Epithelial cell of prostate (primary cell): ENCODE results near the gene SLC24A3.

Experiments
- DNase-seq: peaks from one replicate; pipeline ENCODE4 v3.0.0-alpha.2; 2011; ENCODE audit warnings: low read depth, low spot score
- H3K27ac ChIP-seq: fragments of 450-650 bp; 2 replicates; pipeline ENCODE4 v1.5.1; 2017; ENCODE audit warnings: mild to moderate bottlenecking

SLC24A3 gene

DNA sequence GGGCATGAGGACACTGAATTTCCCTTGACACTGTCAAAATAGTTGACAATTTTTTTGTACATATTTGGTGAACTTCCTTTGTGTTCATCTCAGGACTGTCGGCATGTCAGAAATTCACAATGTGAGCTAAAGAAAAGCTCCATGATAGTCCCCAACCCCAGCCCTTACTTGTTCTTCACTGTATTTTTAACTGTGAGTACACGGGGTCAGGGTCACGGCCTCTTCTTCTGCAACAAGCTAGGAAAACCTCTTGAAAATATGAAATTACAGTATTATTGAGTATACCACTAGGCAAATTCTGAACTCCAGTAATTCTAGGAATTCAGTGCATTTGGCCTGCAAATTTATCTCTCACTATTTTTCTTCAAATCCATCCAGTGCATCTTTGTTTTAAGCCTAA is 199.4 kb downstream of the SLC24A3 start:
- H3K27ac ChIP-seq = no peak overlapping the region

DNA sequence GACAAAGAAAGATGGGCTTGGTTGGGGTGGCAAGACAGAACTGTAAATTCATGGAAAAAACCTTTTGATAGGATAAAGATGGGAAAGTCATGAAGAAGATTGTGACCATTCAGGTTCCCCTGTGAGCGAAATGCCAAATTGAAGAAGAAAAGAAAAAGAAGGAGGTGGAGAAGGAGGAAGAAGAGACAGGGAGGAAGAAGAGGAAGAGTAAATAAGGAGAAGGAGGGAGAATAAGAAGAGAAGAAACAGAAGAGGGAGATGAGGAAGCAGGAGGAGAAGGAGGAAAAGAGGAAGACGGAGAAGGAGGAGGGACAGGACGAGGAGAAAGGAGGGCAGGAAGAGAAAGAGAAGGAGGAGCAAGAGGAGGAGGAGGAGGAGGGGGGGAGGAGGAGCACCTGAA is 199.8 kb downstream of the SLC24A3 start:
- DNase-seq = no peak
- H3K27ac ChIP-seq = no peak overlapping the region

More for the DNA sequence above, 199.4 kb downstream of the SLC24A3 start:
- DNase-seq = no peak

DNA sequence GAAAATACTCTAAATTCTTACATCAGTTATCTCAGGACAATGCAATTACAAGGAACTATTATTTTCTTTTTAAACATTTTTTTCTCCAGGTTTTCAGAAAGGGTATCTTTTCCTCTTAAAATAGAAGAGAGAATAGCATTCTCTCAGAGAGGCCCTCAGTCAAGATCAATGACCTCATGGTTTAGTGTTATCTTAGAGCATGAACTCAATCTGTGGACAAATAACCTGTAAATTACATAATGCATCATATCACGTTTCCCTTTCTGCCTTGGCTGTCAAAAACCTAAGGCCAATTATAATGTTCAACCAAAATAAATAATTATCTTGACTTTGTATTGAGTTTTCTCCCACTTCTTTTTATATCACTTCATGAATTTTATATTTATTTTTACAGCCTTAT is 202.2 kb downstream of the SLC24A3 start:
- DNase-seq = no peak
- no peak overlapping the region for H3K27ac ChIP-seq

DNA sequence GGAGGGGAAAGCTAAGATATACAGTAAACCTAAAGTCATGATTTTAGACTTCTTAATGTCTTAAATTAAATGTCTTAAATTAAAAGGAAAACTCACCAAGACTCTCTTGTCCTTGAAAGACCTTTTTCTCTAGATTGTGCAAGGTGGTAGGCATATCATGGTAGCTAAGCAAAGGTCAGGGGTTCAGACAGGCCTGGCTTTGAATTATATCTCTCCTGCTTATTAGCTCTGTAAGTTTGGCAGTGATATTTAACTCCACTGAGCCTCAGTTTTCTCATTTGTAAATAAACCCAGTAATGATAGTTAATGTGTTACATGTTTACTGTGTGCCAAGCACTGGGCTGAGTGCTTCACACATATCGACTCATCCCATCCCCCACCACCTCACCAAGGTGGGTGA is 203.3 kb downstream of the SLC24A3 start:
- no peak for DNase-seq
- no peak overlapping the region for H3K27ac ChIP-seq

DNA sequence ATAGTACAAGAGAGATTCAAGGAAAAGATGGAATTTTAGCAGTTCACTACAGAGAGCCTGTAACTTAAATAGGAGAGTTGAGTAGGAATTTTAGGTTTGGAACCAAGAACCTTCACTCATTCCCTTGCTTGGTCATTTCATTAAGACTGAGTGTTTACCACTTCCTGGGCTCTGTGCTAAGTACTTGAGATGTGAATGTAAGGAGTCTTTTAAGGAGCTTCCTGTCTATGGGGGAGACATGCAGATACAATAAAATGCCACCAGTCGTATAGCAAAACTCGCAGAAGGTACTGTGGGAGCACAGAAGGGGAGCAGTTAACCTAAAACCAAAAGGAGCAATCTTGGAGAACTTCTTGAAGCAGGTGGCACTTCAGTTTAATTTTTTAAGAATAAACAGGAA is 204.2 kb downstream of the SLC24A3 start:
- DNase-seq = no peak
- no peak overlapping the region for H3K27ac ChIP-seq

DNA sequence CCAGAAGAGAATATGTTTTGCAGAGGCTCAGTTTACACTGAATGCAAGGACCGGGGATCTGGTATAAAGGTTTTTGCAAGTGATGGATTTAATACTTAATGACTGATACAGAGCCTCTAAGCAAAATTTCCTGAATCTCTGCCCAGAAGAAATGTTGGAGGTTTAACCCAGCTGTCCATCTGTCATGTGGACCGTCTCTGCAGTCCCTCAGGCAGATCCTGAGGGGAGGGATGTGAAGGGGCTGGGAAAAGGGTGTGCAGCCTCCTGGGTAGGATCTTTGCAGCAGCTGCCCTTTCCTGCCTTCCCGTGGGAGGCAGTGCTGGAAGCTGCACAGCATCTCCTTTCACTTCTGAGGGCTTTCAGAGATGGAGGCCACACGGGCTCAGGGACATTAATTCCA is 207.0 kb downstream of the SLC24A3 start:
- no peak overlapping the region for H3K27ac ChIP-seq
- no peak for DNase-seq

DNA sequence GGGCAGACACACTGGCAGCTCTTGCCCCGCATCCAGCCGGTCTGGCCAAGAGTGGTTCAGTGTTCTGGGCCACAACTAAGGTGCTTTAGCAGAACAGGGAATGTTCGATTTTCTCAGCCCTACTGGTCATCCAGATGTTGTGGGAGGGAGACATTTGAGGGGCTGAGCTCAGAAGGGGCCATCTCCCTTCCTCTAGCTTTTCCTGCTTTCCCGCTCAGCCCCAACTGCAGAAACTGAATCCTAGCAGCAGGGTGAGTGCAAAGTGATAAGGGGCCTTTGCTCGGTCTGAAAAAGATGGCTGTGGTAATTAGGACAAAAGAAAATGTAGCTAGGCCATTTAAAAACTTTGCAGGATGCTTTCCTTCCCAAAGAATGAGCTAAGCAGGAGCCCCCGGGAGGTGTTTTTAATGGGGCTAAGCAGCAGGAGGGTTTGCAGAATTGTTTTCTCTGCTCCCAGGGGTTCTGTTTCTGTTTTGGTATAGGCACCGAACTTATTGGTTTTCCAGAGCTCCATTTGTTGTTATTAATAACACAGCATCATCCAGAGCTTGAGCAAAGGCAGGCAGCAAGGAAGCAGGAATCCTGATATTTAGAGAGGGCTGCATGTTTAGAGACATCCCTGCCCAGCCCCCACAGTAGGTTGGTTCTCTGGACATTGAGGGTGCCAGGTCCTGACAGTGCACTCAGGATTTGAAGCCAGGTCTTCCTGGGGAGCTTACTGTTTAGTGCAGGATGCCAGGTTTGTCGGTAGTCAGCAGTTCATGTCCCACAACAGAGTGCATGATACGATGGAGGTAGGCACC is 210.9 kb downstream of the SLC24A3 start:
- no peak for DNase-seq
- no peak overlapping the region for H3K27ac ChIP-seq

DNA sequence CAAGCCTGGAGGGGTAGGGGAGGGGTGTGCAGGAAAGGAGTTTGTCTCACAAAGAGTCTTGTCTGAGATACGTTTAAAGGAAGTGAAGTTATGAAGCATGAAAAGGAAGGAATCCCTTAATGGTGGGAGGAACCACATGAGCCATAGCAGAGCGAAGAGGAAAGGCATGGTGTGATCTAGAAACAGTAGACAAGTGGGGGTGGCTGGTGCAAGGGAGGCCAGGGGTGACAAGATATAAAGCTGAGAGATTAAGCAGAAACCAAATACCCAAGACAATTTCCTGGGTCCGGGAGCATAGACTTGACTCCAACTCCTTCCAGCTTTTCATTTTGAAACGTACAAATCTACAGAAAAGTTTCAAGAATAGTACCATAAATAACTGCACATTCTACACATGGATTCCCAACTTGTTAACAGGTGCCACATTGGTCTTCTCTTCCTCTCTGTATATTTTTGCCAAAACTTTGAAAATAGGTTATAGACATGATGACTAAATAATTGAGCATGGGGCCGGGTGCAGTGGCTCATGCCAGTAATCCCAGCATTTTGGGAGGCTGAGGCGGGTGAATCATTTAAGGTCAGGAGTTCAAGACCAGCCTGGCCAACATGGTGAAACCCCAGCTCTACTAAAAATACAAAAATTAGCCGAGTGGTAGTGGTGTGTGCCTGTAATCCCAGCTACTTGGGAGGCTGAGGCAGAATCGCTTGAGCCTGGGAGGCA is 211.6 kb downstream of the SLC24A3 start:
- H3K27ac ChIP-seq = no peak overlapping the region
- no peak for DNase-seq

DNA sequence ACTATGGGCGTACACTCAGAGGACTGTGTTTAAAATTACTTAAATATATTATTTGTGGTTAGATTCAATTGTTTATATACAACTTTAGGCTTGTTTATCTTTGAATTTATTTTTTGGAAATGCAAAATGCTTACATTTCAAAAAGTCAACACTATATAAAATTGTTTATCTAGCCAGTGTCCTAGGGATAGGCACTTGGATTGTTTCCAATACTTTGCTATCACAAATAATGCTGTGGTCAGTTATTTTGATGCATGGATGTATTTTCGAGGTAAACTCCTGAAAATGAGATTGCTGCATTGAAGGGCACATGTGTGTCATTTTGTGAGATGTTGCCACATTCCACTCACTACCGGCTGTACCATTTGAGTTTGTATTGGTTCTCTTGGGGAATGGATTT is 213.9 kb downstream of the SLC24A3 start:
- H3K27ac ChIP-seq = no peak overlapping the region
- DNase-seq = no peak

DNA sequence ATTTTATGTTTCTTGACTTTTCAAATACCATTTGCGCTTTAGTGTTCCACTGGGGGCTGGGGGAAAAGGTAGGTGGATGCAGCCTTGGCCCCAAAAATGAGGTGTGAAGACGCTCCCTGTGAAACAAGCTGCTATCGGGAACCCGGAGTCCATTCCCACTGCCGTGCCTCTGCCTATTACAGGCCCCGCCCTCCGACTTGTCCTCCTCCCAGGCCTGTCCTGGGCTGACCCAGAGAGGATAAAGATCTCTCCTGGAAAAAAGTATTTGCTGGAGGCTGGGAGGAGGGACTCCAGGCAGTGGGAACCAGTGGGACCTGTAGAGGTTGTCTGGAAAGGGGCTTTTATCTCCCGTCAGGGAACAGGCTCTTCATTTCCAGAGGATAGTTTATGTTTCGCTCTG is 215.0 kb downstream of the SLC24A3 start:
- no peak overlapping the region for H3K27ac ChIP-seq
- DNase-seq = no peak

DNA sequence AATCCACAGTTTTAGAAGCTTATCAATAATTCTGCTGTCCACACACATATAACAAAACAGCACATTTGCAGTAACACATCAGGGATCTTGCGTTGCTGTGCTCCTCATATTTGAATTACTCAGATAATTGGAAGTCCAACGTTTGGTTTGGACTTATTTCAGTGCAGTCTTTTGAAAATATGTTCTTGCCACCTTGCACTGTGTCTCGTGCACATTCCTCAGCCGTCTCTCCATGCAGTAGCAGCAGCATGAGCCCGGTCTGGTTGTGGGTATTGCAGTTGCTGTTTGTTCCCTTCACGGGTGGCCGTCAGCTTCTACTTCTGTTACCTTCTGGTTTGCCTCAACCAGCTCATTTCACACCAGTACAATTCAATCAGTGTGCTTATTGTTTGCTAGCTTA is 215.5 kb downstream of the SLC24A3 start:
- H3K27ac ChIP-seq = no peak overlapping the region

DNA sequence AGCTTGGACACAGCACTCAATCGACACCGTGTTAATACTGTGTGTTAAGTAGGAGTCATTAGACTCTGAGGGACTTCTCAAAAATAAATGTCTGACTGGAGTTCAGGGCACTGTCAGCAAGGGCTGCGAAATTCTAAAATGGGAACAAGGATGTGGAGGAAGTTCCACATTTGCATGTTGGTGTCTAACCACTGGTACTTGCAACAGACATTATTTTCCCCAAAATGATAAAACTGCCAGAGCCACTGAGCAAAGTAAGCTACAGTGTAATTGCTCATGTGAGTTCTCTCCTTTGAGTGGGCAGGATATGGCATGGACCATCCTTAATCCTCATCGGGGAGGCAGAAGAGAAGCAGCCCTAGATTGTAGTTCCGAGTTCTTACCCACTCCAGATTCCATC is 215.9 kb downstream of the SLC24A3 start:
- no peak overlapping the region for H3K27ac ChIP-seq
- DNase-seq = no peak

More for the DNA sequence above, 215.5 kb downstream of the SLC24A3 start:
- no peak for DNase-seq

DNA sequence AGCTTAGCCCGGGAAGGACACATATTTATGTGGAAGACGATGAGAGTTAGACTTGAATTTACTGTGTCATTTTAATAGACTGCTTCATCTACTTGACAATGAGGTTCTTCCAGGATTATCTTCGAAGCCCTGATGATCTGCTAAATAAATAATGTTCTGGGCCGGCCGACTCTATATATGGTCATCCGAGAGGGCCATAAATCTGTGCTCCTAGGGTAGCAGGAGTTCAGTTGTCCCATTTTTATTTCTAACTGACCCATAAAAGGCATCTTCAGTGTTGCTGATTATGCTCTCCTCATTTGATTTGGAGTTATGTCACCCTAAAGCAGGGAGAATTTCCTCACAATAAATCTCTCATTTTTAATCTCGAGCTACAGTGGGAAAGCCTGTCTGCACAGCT is 217.1 kb downstream of the SLC24A3 start:
- DNase-seq = no peak
- no peak overlapping the region for H3K27ac ChIP-seq

DNA sequence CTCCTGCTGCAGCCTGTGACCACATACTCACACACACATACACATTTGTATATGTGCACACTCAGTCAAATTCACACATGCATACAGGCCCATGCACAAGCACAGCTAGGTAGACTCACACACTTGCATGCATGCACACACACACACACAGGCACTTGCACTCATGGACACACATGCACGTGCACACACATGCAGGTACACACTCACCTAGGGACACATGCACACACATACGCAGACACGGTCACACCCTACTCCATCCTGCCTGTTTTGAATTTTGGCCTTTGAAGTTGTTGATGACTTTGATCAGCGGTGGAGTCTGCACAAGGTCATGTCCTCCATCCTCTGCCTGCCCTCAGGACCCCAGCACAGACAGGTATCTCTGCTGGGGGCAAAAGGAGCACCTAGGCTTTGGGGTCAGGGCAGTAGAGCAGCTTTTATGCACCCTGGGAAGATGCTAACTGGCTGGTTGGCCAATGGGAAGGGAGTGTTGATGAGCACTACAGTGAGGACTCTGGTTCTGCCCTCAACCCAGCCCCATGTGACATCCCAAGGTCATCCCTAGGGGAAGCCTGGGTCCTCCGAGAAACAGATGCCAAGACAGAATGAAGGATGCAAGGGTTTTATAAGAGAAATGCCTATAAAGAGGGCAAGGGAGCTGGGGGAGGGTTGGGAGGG is 218.3 kb downstream of the SLC24A3 start:
- H3K27ac ChIP-seq = no peak overlapping the region
- DNase-seq = no peak

DNA sequence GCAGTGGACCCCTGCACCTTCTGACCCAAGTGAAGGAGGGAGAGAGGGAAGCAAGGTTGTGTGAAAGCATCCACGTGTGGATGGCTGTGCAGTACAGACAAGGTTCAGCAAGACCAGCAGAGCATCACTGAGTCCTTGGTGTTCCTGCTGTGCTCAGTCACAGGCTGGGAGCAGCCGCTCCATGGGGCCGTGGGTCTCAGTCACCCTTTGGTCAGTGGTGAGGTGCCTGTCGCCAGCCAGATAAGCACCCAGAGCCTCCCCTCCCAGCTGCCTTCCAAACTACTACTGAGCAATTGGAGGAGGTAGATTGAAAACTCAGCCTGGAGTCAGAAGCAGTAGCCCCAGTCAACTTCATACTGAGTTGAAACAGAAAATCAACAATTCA is 218.9 kb downstream of the SLC24A3 start:
- no peak overlapping the region for H3K27ac ChIP-seq
- DNase-seq = no peak

DNA sequence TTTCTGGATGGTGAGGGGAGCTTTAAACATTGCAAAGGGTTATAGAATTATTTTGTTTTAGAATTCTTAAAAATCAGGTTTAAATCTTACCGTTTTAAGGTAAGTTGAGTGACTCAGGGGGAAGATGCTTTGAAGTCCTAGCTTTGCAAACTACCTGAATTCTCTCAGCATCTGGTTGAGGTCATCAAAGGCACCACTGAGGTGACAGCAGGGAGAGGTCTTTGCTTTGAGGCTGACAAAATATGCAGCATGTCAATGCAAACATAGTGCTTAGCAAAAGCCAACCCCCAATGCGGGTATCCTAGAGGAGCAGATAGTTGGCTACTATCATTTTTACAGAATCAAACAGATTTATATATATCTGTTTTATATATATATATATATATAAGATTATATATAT is 219.5 kb downstream of the SLC24A3 start:
- H3K27ac ChIP-seq = no peak overlapping the region
- no peak for DNase-seq

DNA sequence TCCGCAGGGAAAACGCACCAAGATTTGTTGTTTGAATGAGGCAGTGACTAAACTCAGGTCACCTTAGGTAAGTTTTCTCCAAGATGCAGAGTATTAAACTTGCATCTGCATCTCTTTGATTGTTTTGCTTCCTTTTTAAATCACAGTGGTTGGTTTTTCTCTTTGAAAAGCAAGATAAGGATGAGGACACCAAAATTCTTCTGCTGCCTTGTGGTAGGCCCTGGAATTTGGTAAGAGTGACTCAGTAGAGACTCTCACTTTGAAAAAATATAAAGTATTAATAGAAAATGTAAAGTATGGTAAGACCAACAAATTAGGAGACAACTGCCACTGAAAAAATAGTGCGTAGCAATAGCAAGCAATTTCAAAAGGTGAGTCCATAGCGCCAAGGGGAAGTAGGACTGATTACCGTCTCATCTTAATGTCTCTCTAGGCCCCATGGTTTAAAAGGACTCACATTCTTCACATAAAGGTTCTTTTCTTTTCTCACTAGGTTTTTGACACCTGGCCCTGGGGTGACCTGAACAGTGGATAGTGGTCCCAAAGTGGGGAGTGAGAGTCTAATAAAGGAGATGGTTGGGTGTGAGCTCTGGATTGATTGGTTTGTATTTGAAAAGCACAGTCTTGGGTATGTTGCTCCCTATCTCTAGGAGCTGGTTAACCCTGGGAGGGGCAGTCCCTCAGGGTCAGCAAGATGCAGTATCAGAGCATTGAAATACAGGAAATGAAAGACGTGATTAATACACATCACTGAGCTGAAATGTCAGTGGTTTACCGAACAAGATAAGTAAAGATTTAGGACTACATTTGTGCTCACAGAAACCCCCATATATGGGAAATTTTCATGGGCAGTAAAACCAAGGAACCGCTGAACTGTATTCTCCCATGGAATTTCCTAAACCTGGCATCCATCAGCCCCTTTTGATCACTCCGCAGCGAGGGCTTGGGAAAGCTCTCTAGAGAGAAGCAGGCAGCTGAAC is 221.2 kb downstream of the SLC24A3 start:
- no peak overlapping the region for H3K27ac ChIP-seq
- DNase-seq = no peak

DNA sequence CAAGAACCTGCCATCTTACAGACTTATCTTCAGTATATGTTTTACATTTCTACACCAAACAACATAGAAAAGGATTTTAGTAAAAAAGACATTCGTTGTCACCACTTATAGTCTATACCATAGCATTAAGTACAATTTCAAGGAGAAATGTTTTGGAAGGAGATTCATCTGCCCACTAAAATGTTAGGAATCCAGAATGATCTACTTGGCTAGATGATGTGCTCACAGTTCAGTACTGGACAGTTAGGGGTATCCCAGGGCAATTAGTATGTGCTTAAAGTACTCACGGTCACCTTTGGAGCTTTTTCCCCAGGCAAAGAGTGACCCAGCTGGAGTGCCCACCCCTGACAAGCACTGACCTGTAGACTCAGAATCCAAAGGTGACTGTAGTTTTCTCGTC is 222.9 kb downstream of the SLC24A3 start:
- no peak overlapping the region for H3K27ac ChIP-seq
- no peak for DNase-seq

DNA sequence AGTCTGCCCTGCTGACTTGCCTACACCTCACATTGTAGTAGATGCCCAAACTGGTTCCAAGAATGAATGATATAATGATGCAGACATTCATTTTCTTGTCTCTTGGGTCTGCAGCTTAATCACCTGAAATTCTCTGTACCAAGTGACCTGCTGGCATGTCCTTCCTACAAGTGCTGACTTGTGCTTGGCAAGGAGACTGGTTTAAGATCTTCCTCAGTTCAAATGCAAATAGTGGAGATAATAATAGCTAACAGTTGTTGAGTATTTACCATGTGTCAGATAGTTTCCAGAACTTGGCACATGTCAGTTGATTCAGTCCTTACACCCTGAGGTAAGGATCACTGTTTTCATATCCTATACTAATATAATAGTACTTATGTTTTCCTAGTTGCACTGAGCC is 223.4 kb downstream of the SLC24A3 start:
- no peak overlapping the region for H3K27ac ChIP-seq
- DNase-seq = peak; percentile 20

DNA sequence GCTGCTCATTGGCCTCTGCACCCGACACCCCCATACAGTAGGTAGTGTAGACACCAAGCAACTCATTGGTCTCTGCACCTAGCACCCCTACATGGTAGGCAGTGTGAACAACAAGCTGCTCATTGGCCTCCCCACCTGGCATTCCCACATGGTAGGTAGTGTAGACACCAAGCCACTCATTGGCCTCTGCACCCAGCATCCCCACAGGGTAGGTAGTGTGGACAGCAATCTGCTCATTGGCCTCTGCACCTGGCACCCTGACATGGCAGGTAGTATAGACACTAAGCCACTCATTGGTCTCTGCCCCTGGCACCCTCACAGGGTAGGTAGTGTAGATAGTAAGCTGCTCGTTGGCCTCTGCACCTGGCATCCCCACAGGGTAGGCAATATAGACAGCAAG is 226.0 kb downstream of the SLC24A3 start:
- H3K27ac ChIP-seq = no peak overlapping the region
- DNase-seq = no peak
